Daoy (cell line): ENCODE measurements around the gene PDSS2. TPM values are rescaled to one million over a fixed set of nuclear protein-coding genes. Genes with fewer than 3 reads are reported as not detected.

Experiments
- DNase-seq: peaks from one replicate; pipeline ENCODE4 v3.0.0-alpha.2; 2015; ENCODE audit warnings: low read depth
- total RNA-seq: library from RNA; depleted of rRNA; stranded (reverse); fragments of >200 nt; shearing (Covaris generic); gene quantifications from 2 replicates; pipeline ENCODE4 v1.2.3, GENCODE V29; 2014

PDSS2 gene
- total RNA-seq, 1 experiment from 2014 or later: 9.2 TPM

- no peak for DNase-seq
Measured at GRCh38 chr6:107419733-107420132, 39.6 kb downstream of the PDSS2 start.

DNA sequence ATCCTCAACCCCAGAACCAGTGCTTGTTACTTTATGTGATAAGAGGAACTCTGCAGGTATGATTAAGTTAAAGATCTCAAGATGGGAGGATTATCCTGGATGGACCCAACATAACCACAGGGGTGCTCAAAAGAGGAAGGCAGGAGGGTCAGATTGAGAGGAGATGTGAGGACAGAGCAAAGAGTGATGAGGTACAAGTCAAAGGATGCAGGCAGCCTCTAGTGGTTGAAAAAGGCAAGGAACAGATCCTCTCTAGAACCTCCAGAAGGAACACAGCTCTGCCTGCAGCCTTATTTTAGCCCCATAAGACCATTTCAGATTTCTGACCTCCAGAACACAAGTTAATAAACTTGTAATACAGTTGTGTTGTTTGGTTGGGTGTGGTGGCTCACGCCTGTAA, 41.2 kb downstream of the PDSS2 start:
- DNase-seq: no peak

DNA sequence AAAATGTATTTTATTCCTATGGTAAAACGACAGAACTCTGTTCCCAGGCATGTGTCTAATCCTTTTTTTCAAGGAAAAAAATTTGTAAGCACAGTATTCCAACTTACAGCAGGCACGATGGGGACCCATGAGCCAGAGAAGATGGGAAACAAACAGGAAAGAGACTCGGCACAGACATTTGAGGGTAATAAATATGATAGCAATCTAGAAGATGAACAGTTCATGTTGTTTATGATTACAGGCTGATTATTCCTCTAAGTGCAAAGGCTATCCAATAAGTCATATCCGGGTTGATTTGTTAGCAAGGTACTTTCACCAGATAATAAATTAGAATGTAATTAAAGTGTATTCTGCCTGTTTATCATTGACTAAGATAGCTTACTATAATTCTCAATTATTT, 43.2 kb downstream of the PDSS2 start:
- no peak for DNase-seq

- no peak for DNase-seq
Measured at GRCh38 chr6:107413966-107414645, 45.3 kb downstream of the PDSS2 start.

DNA sequence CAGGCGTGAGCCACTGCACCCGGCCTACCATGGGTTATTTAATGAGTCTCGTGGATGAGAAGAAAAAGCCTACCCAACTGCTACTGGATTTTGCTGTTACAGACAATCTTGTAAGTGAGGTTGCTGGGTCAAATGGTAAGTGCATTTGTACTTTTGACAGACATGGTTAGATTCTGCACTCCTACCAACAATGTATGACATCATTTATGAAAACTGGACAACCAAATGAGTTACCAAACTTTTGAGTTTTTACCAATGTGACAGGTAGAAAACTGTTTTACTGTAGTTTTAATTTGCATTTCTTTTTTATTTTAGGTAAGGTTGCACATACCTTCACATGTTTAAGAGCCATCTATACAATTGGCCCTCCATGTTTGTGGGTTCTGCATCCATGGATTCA, 48.2 kb downstream of the PDSS2 start:
- no peak for DNase-seq

DNA sequence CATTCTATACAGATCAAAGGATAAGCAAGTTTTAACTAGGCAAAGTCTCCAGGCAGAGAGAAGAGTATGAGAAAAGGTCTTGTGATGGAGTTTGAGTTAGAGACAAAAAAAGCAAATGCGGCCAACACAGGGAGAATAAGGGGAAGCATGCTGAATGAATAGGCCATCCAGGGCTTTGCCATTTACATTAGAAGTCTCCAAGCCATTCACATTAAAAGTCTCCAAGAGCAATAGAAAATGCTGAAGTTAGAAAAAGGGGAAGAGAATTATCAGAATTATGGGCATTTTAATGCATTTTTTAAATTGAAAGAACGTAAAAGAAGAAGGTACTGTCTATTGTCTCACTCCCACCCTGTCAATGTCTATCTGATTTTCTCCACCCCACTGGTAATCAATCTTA, 49.4 kb downstream of the PDSS2 start:
- DNase-seq: no peak

GRCh38 chr6:107408714-107409113, 50.6 kb downstream of the PDSS2 start:
- no peak for DNase-seq

DNA sequence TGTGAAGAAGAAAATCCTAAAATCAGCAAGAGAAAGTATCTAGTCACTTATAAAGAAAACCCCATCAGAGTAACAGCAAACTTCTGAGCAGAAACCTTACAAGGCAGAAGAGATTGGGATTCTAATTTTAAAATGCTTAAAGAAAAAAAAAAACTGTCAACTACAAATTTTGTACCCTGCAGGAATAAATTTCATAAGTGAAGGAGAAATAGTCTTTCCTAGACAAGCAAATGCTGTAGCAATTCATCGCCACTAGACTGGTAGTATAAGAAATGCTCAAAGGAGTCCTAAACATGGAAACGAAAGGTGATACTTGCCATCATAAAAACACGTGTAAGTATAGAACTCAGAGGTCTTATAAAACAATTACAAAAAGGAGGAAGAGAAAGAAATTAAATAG, 54.4 kb downstream of the PDSS2 start:
- no peak for DNase-seq

- DNase-seq: no peak
Measured at GRCh38 chr6:107402533-107402932, 56.8 kb downstream of the PDSS2 start.

DNA sequence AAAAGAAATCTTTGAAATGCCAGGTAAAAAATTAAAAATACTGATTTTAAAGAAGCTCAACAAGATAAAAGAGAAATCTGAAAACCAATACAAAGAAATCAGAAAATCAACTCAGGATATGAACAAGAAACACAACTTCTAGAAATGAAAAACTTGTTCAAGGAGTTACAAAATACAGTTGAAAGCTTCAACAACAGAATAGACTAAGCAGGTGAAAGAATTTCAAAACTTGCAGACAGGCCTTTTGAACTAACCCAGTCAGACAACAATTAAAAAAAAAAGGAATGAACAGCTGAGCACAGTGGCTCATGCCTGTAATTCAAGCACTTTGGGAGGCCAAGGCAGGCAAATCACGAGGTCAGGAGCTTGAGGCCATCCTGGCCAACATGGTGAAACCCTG, 57.8 kb downstream of the PDSS2 start:
- DNase-seq: no peak

- DNase-seq: no peak
Measured at GRCh38 chr6:107400616-107401147, 58.7 kb downstream of the PDSS2 start.

DNA sequence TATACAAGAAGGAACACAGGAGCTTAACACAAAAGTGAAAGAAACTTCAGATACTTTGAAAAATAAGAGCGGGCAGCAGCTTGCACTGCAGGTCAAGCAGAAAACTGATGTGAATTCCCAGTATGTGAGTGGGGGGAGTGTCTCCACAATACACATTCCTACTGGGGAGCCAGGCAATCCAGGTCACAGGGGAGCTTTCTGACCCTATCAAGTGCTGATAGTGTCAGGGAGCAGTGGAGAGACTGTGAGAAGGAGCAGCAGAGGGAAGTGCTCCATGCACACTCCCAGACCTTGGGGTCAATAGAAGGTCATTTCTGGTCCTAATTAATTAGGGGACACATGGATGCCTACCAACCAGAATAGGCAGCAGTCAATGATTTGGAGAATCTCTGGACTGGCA, 59.4 kb downstream of the PDSS2 start:
- no peak for DNase-seq

- no peak for DNase-seq
Measured at GRCh38 chr6:107398001-107398400, 61.4 kb downstream of the PDSS2 start.

GRCh38 chr6:107396211-107396610, 63.2 kb downstream of the PDSS2 start:
- DNase-seq: no peak

- DNase-seq: no peak
Measured at GRCh38 chr6:107392069-107392468, 67.3 kb downstream of the PDSS2 start.

GRCh38 chr6:107390685-107391435, 68.5 kb downstream of the PDSS2 start:
- no peak for DNase-seq

- no peak for DNase-seq
Measured at GRCh38 chr6:107390056-107390455, 69.3 kb downstream of the PDSS2 start.

GRCh38 chr6:107386904-107387303, 72.5 kb downstream of the PDSS2 start:
- no peak for DNase-seq

- no peak for DNase-seq
Measured at GRCh38 chr6:107386340-107386739, 73.0 kb downstream of the PDSS2 start.

DNA sequence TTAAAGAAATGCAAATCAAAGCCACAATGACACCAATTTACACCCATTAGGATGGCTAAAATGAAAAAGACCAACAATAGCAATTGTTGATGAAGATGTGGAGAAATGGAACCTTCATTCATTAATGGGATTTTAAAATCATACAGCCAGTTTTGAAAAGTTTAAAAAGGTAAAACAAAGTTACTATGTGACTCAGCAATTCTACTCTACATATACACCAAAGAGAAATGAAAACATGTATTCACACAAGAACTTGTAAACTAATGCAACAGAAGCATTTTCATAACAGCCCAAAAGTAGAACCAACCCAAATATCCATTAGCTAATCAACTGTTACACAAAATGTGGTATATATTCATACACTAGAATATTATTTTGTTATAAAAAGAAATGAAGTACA, 75.7 kb downstream of the PDSS2 start:
- no peak for DNase-seq

GRCh38 chr6:107374264-107374663, 85.1 kb downstream of the PDSS2 start:
- DNase-seq: no peak

- DNase-seq: no peak
Measured at GRCh38 chr6:107369493-107369892, 89.9 kb downstream of the PDSS2 start.

- DNase-seq: no peak
Measured at GRCh38 chr6:107368471-107368870, 90.9 kb downstream of the PDSS2 start.
